Calu3 (cell line): ENCODE data around the gene OR4F6. TPM values are rescaled to one million over a fixed set of nuclear protein-coding genes. Genes with fewer than 3 reads are reported as not detected.

Experiments
- BruUV-seq: library from RNA; stranded (reverse); fragments of 400-500 nt; replicated peaks from 2 replicates; lab custom pipeline; 2021; lab: Mats Ljungman, UMichigan
- CTCF ChIA-PET: fragments of 300-600 bp; sonication (Branson Sonifier 250); formaldehyde crosslinking; loops from one replicate; lab custom pipeline; 2022; ENCODE audit warnings: antibody characterized with exemption; lab: Charles Lee
- DNase-seq: peaks from one replicate; pipeline ENCODE4 v3.0.0; 2022
- H3K27ac Mint-ChIP-seq: one replicate; pipeline ENCODE4 v1.8.0; 2022; ENCODE audit warnings: mixed read lengths; ENCODE audit not compliant: unreplicated experiment
- H3K27me3 Mint-ChIP-seq: one replicate; pipeline ENCODE4 v1.8.0; 2022; ENCODE audit warnings: mixed read lengths; ENCODE audit not compliant: unreplicated experiment
- H3K36me3 Mint-ChIP-seq: one replicate; pipeline ENCODE4 v1.8.0; 2022; ENCODE audit warnings: mild to moderate bottlenecking, moderate library complexity, mixed read lengths; ENCODE audit not compliant: insufficient read depth, unreplicated experiment
- H3K4me1 Mint-ChIP-seq: one replicate; pipeline ENCODE4 v1.8.0; 2022; ENCODE audit warnings: mild to moderate bottlenecking, low read depth, mixed read lengths; ENCODE audit not compliant: unreplicated experiment
- H3K4me3 Mint-ChIP-seq: one replicate; pipeline ENCODE4 v1.8.0; 2022; ENCODE audit warnings: mild to moderate bottlenecking, low read depth, moderate library complexity, mixed read lengths; ENCODE audit not compliant: unreplicated experiment
- H3K9me3 Mint-ChIP-seq: one replicate; pipeline ENCODE4 v1.8.0; 2022; ENCODE audit warnings: low read depth, mixed read lengths; ENCODE audit not compliant: unreplicated experiment
- intact Hi-C: fragments of 100-400 bp; cut with micrococcal nuclease; formaldehyde crosslinking; loops from one replicate; pipeline ENCODE4 v1.10.0; 2022; ENCODE audit not compliant: unreplicated experiment
- total RNA-seq: library from RNA; stranded (reverse); gene quantifications from 2 replicates; pipeline ENCODE4 v1.2.3, GENCODE V29; 2022
- TF ChIP-seq, protein P1 (sequence below): fragments of 200-600 bp; IDR thresholded peaks from one replicate; pipeline ENCODE4 v1.8.0; 2022; ENCODE audit warnings: antibody characterized with exemption; ENCODE audit not compliant: unreplicated experiment

The OR4F6 gene
- total RNA-seq, 1 experiment from 2014 or later, result not detected

DNA sequence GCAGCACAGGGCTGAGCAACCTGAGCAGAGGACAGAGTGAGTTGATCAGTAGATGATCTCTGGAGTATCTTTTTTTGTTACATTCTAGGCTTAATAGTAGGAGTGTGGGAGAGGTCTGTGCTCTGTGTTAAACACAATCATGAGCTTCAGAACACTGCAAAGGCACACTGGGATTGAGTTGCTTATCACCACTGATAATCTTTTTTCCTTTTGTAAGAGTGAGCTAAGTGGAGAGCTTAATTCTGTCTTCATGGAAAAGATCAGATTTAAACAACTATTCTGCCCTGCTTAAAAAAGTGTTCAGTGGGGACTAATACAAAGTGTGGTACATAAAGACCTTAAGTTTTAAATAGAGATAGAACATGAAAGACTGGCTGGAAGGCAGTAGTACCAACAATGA is 1.1 kb downstream of the OR4F6 start:
- intact Hi-C loops, result no loop called here
- H3K36me3 Mint-ChIP-seq, result no peaks in the 10 kb centered on the region
- peaks cover 52% of the 10 kb centered on the region for H3K27me3 Mint-ChIP-seq
- no peak overlapping the region for H3K4me3 Mint-ChIP-seq
- H3K9me3 Mint-ChIP-seq, result no peaks in the 10 kb centered on the region
- H3K4me1 Mint-ChIP-seq, result no peaks in the 10 kb centered on the region
- DNase-seq, result no peak
- CTCF ChIA-PET, result no interaction called here
- no peak overlapping the region for H3K27ac Mint-ChIP-seq
- no TSS peak for BruUV-seq
- TF ChIP-seq, protein P1, sequence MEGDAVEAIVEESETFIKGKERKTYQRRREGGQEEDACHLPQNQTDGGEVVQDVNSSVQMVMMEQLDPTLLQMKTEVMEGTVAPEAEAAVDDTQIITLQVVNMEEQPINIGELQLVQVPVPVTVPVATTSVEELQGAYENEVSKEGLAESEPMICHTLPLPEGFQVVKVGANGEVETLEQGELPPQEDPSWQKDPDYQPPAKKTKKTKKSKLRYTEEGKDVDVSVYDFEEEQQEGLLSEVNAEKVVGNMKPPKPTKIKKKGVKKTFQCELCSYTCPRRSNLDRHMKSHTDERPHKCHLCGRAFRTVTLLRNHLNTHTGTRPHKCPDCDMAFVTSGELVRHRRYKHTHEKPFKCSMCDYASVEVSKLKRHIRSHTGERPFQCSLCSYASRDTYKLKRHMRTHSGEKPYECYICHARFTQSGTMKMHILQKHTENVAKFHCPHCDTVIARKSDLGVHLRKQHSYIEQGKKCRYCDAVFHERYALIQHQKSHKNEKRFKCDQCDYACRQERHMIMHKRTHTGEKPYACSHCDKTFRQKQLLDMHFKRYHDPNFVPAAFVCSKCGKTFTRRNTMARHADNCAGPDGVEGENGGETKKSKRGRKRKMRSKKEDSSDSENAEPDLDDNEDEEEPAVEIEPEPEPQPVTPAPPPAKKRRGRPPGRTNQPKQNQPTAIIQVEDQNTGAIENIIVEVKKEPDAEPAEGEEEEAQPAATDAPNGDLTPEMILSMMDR, result no peak

DNA sequence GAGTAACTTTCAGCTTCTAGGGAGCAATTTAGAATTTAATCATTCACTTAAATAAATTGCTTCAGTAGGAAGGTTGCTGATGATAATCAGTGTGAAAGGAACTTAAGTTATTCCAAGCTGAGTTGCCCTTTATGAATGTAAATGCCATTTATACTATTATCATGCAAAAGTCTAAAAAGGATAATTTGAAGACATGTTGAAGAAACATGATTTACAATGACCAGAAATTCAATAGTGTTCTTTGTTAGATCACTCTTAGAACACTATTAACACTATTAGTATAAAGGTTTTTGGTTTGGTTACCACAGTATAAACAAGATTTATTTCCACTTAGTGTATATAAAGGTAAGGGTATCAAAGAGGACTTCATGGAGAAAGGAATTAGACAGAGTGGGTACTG is 1.6 kb downstream of the OR4F6 start:
- H3K4me1 Mint-ChIP-seq, result no peaks in the 10 kb centered on the region
- no peaks in the 10 kb centered on the region for H3K9me3 Mint-ChIP-seq
- no peak for DNase-seq
- no peak overlapping the region for H3K4me3 Mint-ChIP-seq
- no TSS peak for BruUV-seq
- no peaks in the 10 kb centered on the region for H3K36me3 Mint-ChIP-seq
- intact Hi-C loops, result no loop called here
- TF ChIP-seq, protein P1, result no peak
- H3K27me3 Mint-ChIP-seq, result peaks cover 57% of the 10 kb centered on the region
- CTCF ChIA-PET, result no interaction called here
- no peak overlapping the region for H3K27ac Mint-ChIP-seq

DNA sequence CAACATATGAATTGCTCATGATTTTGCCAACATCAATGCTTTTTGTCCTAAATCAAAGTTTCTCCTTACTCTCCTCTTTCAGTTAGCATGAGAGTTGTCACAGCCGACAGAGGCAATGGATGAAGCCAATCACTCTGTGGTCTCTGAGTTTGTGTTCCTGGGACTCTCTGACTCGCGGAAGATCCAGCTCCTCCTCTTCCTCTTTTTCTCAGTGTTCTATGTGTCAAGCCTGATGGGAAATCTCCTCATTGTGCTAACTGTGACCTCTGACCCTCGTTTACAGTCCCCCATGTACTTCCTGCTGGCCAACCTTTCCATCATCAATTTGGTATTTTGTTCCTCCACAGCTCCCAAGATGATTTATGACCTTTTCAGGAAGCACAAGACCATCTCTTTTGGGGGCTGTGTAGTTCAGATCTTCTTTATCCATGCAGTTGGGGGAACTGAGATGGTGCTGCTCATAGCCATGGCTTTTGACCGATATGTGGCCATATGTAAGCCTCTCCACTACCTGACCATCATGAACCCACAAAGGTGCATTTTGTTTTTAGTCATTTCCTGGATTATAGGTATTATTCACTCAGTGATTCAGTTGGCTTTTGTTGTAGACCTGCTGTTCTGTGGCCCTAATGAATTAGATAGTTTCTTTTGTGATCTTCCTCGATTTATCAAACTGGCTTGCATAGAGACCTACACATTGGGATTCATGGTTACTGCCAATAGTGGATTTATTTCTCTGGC is 2.5 kb downstream of the OR4F6 start:
- BruUV-seq, result no TSS peak
- Mint-ChIP-seq H3K9me3 (peaks cover 2% of the 10 kb centered on the region), H3K27ac (no peak overlapping the region), H3K4me1 (no peaks in the 10 kb centered on the region), H3K4me3 (no peak overlapping the region), H3K27me3 (peaks cover 59% of the 10 kb centered on the region), H3K36me3 (no peaks in the 10 kb centered on the region)
- CTCF ChIA-PET, result no interaction called here
- intact Hi-C loops, result no loop called here
- DNase-seq, result no peak
- TF ChIP-seq, protein P1, result no peak

DNA sequence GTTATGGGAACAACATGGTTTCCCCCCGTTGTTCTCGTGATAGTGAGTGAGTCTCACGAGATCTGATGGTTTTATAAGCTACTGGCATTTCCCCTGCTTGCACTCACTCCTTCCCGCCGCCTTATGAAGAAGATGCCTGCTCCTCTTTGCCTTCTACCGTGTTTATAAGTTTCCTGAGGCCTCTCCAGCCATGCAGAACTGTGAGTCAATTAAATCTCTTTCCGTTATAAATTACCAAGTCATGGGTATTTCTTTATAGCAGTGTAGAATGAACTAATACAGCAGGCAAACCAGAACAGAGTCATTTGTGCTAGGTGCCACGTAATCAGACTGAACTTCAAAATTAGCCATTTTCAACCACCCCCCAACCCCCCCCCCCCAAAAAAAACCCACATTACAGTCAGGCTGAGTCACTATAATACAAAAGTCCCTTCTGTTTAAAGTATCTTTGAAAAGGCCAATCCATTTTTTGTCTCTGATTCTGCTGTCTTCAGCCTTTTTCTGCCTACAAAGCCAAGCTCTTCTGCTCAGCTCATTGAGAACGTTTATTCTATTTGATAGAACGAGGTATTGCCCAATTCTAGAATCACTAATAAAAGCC is 4.1 kb downstream of the OR4F6 start:
- TF ChIP-seq, protein P1, result no peak
- Mint-ChIP-seq H3K27ac (no peak overlapping the region), H3K9me3 (peaks cover 2% of the 10 kb centered on the region), H3K4me1 (no peaks in the 10 kb centered on the region), H3K36me3 (no peaks in the 10 kb centered on the region), H3K4me3 (no peak overlapping the region), H3K27me3 (peaks cover 57% of the 10 kb centered on the region)
- CTCF ChIA-PET, result interaction anchor here (0.6 kb wide), 1 partner anchor 83 kb away, joined by 6 read pairs; the partner anchor contains the start of gene TARS3
- no peak for DNase-seq
- intact Hi-C loops, result no loop called here
- no TSS peak for BruUV-seq
